ENCODE data around the gene CHDH.

GRCh38 chr3:53824795-53825194 lies 21.4 kb downstream of the CHDH start:
- no peak for TF ChIP-seq POLR2A (IDR thresholded peaks at IDR 0.05)
- TF ChIP-seq CTCF (IDR thresholded peaks at IDR 0.05) = no peak
